Mammary epithelial cell (primary cell): ENCODE results near the gene VWDE.

Source experiments
- CTCF ChIP-seq, 2 donors: IDR thresholded peaks in 1 of 2; conservative IDR thresholded peaks in 1 of 2; 2 replicates each; pipeline ENCODE4 v1.5.1; 2011 to 2012; ENCODE audit warnings: inconsistent platforms in 2 of 2, low read length in 2 of 2, mild to moderate bottlenecking in 2 of 2, control low read depth in 1 of 2, low read depth in 1 of 2; ENCODE audit not compliant: insufficient read depth in 1 of 2; ENCODE audit errors: extremely low read depth in 1 of 2
- EZH2 ChIP-seq: IDR thresholded peaks from 2 replicates; pipeline ENCODE4 v1.6.1; 2012; ENCODE audit warnings: low read length, inconsistent platforms, borderline replicate concordance

GRCh38 chr7:12360948-12361347 is 42.7 kb downstream of the VWDE start:
- TF ChIP-seq CTCF (conservative IDR thresholded peaks at IDR 0.05 in 1 of 2, IDR thresholded peaks at IDR 0.05 in 1 of 2; ENCODE audit: extremely low read depth in 1 of 2, insufficient read depth in 1 of 2, low read depth in 1 of 2, low read length in 2 of 2) = no peak
- no peak for TF ChIP-seq EZH2
